Calu3 (cell line): ENCODE results near the gene DHCR24. TPM values are rescaled to one million over a fixed set of nuclear protein-coding genes. Genes with fewer than 3 reads are reported as not detected.

Experiments
- BruUV-seq: library from RNA; stranded (reverse); fragments of 400-500 nt; replicated peaks from 2 replicates; lab custom pipeline; 2021; lab: Mats Ljungman, UMichigan
- CTCF ChIA-PET: fragments of 300-600 bp; sonication (Branson Sonifier 250); formaldehyde crosslinking; loops from one replicate; lab custom pipeline; 2022; ENCODE audit warnings: antibody characterized with exemption; lab: Charles Lee
- DNase-seq: peaks from one replicate; pipeline ENCODE4 v3.0.0; 2022
- H3K27ac Mint-ChIP-seq: one replicate; pipeline ENCODE4 v1.8.0; 2022; ENCODE audit warnings: mixed read lengths; ENCODE audit not compliant: unreplicated experiment
- H3K27me3 Mint-ChIP-seq: one replicate; pipeline ENCODE4 v1.8.0; 2022; ENCODE audit warnings: mixed read lengths; ENCODE audit not compliant: unreplicated experiment
- H3K36me3 Mint-ChIP-seq: one replicate; pipeline ENCODE4 v1.8.0; 2022; ENCODE audit warnings: mild to moderate bottlenecking, moderate library complexity, mixed read lengths; ENCODE audit not compliant: insufficient read depth, unreplicated experiment
- H3K4me1 Mint-ChIP-seq: one replicate; pipeline ENCODE4 v1.8.0; 2022; ENCODE audit warnings: mild to moderate bottlenecking, low read depth, mixed read lengths; ENCODE audit not compliant: unreplicated experiment
- H3K4me3 Mint-ChIP-seq: one replicate; pipeline ENCODE4 v1.8.0; 2022; ENCODE audit warnings: mild to moderate bottlenecking, low read depth, moderate library complexity, mixed read lengths; ENCODE audit not compliant: unreplicated experiment
- H3K9me3 Mint-ChIP-seq: one replicate; pipeline ENCODE4 v1.8.0; 2022; ENCODE audit warnings: low read depth, mixed read lengths; ENCODE audit not compliant: unreplicated experiment
- intact Hi-C: fragments of 100-400 bp; cut with micrococcal nuclease; formaldehyde crosslinking; loops from one replicate; pipeline ENCODE4 v1.10.0; 2022; ENCODE audit not compliant: unreplicated experiment
- total RNA-seq: library from RNA; stranded (reverse); gene quantifications from 2 replicates; pipeline ENCODE4 v1.2.3, GENCODE V29; 2022
- TF ChIP-seq, protein P1 (sequence below): fragments of 200-600 bp; IDR thresholded peaks from one replicate; pipeline ENCODE4 v1.8.0; 2022; ENCODE audit warnings: antibody characterized with exemption; ENCODE audit not compliant: unreplicated experiment

DHCR24 gene
- total RNA-seq, 1 experiment from 2014 or later: 469 TPM

DNA sequence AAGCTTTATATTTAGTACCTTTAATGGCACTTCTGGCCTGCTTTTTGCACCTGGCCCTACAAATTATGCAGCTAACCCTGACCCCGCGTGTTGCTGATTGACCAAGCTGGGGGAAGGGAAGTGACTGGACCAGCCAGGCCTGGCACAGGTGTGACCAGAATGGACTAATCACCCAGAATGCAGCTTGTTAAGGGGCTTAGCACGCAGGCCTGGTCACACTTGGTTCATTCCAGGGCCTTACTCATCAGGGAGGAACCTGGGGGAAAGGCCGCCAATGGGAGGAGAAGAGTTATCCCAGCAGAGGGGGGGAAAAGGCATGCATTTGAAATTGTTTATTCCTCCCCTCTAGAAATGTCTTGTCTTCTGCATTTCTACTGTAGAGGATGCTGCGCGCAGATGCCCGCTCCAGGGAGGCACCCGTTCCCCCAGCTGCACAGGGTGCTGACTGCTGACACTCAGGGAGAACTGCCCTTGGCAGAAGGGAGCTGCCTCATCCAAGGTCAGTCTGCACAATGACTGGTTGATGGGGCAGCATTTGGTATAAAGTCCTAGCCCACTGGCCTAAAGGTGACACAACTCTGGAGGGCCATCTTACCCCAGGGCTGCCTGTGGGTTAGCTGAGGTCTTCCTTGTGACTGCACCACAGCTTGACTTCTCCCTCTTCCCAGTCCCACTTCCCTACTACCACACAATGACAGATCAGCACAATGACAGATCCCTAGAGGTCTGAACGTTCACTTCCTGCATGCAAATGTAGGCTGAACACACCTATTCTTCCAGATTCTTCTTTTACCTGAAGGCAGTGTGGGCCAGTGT is 29.0 kb downstream of the DHCR24 start:
- CTCF ChIA-PET: interaction anchor here (1.3 to 1.8 kb wide), 3 partner anchors 9 to 87 kb away, joined by 3 to 8 read pairs (median 3); partner anchors contain the start of gene DHCR24
- Mint-ChIP-seq H3K4me1 (peaks cover 69% of the 10 kb centered on the region), H3K4me3 (no peak overlapping the region), H3K27me3 (no peaks in the 10 kb centered on the region), H3K9me3 (no peaks in the 10 kb centered on the region), H3K36me3 (peaks cover 86% of the 10 kb centered on the region), H3K27ac (peak overlapping the region; percentile 66)
- no TSS peak for BruUV-seq
- intact Hi-C loops: no loop called here
- TF ChIP-seq, protein P1, sequence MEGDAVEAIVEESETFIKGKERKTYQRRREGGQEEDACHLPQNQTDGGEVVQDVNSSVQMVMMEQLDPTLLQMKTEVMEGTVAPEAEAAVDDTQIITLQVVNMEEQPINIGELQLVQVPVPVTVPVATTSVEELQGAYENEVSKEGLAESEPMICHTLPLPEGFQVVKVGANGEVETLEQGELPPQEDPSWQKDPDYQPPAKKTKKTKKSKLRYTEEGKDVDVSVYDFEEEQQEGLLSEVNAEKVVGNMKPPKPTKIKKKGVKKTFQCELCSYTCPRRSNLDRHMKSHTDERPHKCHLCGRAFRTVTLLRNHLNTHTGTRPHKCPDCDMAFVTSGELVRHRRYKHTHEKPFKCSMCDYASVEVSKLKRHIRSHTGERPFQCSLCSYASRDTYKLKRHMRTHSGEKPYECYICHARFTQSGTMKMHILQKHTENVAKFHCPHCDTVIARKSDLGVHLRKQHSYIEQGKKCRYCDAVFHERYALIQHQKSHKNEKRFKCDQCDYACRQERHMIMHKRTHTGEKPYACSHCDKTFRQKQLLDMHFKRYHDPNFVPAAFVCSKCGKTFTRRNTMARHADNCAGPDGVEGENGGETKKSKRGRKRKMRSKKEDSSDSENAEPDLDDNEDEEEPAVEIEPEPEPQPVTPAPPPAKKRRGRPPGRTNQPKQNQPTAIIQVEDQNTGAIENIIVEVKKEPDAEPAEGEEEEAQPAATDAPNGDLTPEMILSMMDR: no peak
- DNase-seq: peak; percentile 65

DNA sequence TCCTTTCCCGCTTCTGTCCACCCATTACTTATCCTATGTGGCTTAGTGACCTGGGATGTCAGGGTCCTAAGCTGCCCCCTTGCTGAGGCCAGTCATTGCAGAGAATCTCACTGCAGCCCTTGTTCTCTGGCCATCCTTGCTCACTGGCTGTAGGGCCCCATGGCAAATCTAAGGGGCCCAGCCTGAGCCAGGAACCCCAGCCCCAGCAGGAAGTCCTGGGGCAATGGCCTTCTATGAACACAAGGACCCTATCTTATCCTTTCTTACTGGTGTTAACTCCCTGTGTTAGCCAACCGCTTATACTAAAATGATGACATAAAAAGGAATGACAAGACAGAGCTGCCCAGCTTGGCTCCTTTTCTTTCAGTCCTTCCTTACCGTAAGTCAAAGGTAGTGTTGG is 29.9 kb downstream of the DHCR24 start:
- Mint-ChIP-seq H3K4me1 (peaks cover 63% of the 10 kb centered on the region), H3K27ac (peak overlapping the region; percentile 62), H3K4me3 (no peak overlapping the region), H3K27me3 (no peaks in the 10 kb centered on the region), H3K36me3 (peaks cover 81% of the 10 kb centered on the region), H3K9me3 (no peaks in the 10 kb centered on the region)
- CTCF ChIA-PET: interaction anchor here (1.3 to 1.8 kb wide), 3 partner anchors 10 to 88 kb away, joined by 3 to 8 read pairs (median 3); partner anchors contain the start of gene DHCR24
- intact Hi-C loops: no loop called here
- TF ChIP-seq, protein P1: no peak
- no peak for DNase-seq
- no TSS peak for BruUV-seq

DNA sequence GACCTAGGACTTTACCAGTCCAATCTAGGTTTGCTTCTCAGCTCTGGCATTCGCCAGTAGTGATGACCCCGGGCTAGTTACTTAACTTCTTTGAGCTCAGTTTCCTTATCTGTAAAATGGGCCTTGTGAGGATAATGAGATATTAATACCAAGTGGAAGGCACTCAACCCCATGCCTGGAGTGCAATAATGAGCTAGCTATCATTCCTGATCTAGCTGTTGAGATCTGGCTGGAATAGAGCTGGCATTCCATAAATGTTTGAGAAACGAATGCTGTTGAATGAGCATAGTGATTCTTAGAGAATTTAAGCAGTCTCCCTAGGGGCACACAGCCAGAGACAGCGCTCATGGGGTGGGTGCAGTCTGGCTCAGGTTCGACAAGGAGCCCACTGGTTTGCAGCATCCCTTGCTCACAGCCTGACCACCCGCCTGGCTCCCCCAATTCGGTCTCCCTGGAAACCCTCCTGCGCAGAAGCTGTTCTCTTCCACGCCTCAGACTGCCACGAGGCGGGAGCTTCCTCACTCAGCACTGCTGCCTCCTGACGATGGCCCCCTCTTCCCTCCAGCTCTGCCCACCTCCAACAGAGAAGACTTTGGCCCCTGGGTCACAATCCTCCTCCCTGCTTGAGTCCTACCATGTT is 32.5 kb downstream of the DHCR24 start:
- Mint-ChIP-seq H3K36me3 (peaks cover 83% of the 10 kb centered on the region), H3K27ac (no peak overlapping the region), H3K4me3 (no peak overlapping the region), H3K27me3 (no peaks in the 10 kb centered on the region), H3K4me1 (peaks cover 57% of the 10 kb centered on the region), H3K9me3 (no peaks in the 10 kb centered on the region)
- intact Hi-C loops: no loop called here
- TF ChIP-seq, protein P1: no peak
- no TSS peak for BruUV-seq
- CTCF ChIA-PET: no interaction called here
- DNase-seq: no peak

DNA sequence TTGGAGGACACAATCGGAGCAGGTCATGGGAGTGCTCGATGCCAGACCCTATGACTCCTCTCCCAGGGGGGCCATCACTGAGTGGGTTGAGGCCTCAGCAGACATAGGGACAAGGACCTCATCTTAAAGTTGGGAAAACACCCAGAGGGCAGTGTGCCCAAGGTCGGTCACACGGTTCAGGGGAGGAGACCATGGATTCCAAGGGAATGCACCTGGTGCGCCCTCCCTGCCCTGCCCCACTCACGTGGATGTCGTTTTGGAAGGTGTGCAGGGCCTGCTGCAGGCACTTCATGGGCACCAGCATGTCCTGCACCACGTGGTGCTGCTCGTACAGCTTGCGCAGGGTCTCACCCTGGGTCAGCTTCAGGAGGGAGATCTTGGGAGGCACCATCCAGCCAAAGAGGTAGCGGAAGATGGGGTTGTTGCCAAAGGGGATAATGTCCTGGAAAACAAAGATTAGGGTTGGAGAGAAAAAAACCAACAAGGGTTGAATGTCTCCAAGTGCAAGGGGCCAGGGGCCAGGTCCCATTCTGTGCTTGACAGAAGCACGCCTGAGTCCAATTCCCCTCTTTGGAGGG is 33.1 kb downstream of the DHCR24 start:
- CTCF ChIA-PET: no interaction called here
- intact Hi-C loops: no loop called here

More for the DNA sequence above, 33.1 kb downstream of the DHCR24 start:
- Mint-ChIP-seq H3K9me3 (no peaks in the 10 kb centered on the region), H3K36me3 (peaks cover 83% of the 10 kb centered on the region), H3K27ac (no peak overlapping the region), H3K4me1 (peaks cover 51% of the 10 kb centered on the region), H3K4me3 (no peak overlapping the region), H3K27me3 (no peaks in the 10 kb centered on the region)
- no peak for DNase-seq
- no TSS peak for BruUV-seq
- TF ChIP-seq, protein P1: no peak
